H1 (cell line): ENCODE measurements around the gene CPNE4. TPM values are rescaled to one million over a fixed set of nuclear protein-coding genes. Genes with fewer than 3 reads are reported as not detected.
"Not testable (repeated sequence)": the region's sequence is repeated elsewhere in the genome, so short reads cannot be mapped to it uniquely, and the experiment has no call there.

Source experiments
- CTCF ChIA-PET: fragments of 300-600 bp; sonication (Branson Sonifier 250); formaldehyde crosslinking; loops from one replicate; lab custom pipeline; 2021; ENCODE audit not compliant: partially characterized antibody; lab: Charles Lee
- POLR2A ChIA-PET: fragments of 300-600 bp; sonication (Branson Sonifier 250); formaldehyde crosslinking; loops from one replicate; lab custom pipeline; 2021; ENCODE audit warnings: inconsistent platforms; ENCODE audit not compliant: partially characterized antibody; lab: Charles Lee
- DNase-seq, 2 experiments: peaks; one replicate each; pipeline versions ENCODE4 v3.0.0 to v3.0.0-alpha.2; 2010 to 2022; ENCODE audit warnings: low spot score in 2 of 2, low read depth in 1 of 2, mixed read lengths in 1 of 2
- FAIRE-seq: peaks from 2 replicates; lab custom pipeline; 2011; peaks lifted over from hg19 to GRCh38; lab: Jason Lieb, UNC
- H2AFZ ChIP-seq: 2 replicates; pipeline ENCODE4 v1.8.1; 2012; ENCODE audit warnings: low read length, inconsistent platforms
- H2AK5ac ChIP-seq: 2 replicates; pipeline ENCODE4 v1.6.1; 2013; ENCODE audit warnings: low read depth, low read length
- H2BK120ac ChIP-seq: replicated peaks from 2 replicates; pipeline ENCODE3; 2013; ENCODE audit warnings: low read depth, low read length, inconsistent platforms
- H2BK12ac ChIP-seq: 2 replicates; pipeline ENCODE4 v1.6.1; 2013; ENCODE audit warnings: low read depth, low read length
- H2BK15ac ChIP-seq: 2 replicates; pipeline ENCODE4 v1.6.1; 2013; ENCODE audit warnings: low read length
- H2BK20ac ChIP-seq: 2 replicates; pipeline ENCODE4 v1.6.1; 2013; ENCODE audit warnings: low read length
- H2BK5ac ChIP-seq: 2 replicates; pipeline ENCODE4 v1.6.1; 2013; ENCODE audit warnings: low read depth, low read length
- H3K14ac ChIP-seq: 2 replicates; pipeline ENCODE4 v1.6.1; 2013; ENCODE audit warnings: inconsistent platforms; ENCODE audit not compliant: insufficient read length
- H3K18ac ChIP-seq: 2 replicates; pipeline ENCODE4 v1.6.1; 2013; ENCODE audit warnings: low read length; ENCODE audit errors: extremely low read depth
- H3K23ac ChIP-seq: 2 replicates; pipeline ENCODE4 v1.6.1; 2013; ENCODE audit warnings: inconsistent platforms; ENCODE audit not compliant: insufficient read length
- H3K23me2 ChIP-seq: 2 replicates; pipeline ENCODE4 v1.6.1; 2013; ENCODE audit warnings: low read depth, low read length
- H3K27ac ChIP-seq: 2 replicates; pipeline ENCODE4 v1.6.1; 2011; ENCODE audit warnings: low read depth, low read length, inconsistent platforms
- H3K27me3 ChIP-seq, 4 experiments: replicated peaks in 1 of 4; 1 replicate in 1 of 4; 2 replicates in 3 of 4; pipeline versions ENCODE4 v1.6.1 to v1.8.1; 2011 to 2013; ENCODE audit warnings: low read length in 3 of 4, mild to moderate bottlenecking in 3 of 4, inconsistent platforms in 2 of 4, mixed read lengths in 2 of 4, moderate library complexity in 1 of 4; ENCODE audit not compliant: control insufficient read depth in 3 of 4, insufficient read depth in 3 of 4; ENCODE audit errors: extremely low read depth in 1 of 4
- H3K36me3 ChIP-seq, 4 experiments: 2 replicates each; pipeline versions ENCODE4 v1.6.1 to v1.8.1; 2011 to 2013; ENCODE audit warnings: mild to moderate bottlenecking in 4 of 4, low read length in 3 of 4, moderate library complexity in 2 of 4, control low read depth in 1 of 4, inconsistent platforms in 1 of 4; ENCODE audit not compliant: insufficient read depth in 4 of 4, control insufficient read depth in 2 of 4
- H3K4ac ChIP-seq: replicated peaks from 2 replicates; pipeline ENCODE3; 2013; ENCODE audit warnings: low read length, low read depth, mixed read lengths, inconsistent platforms; ENCODE audit not compliant: insufficient read length
- H3K4me1 ChIP-seq, 4 experiments: replicated peaks in 1 of 4; 1 replicate in 1 of 4; 2 replicates in 3 of 4; pipeline versions ENCODE4 v1.6.1 to v1.8.1; 2011 to 2013; ENCODE audit warnings: low read length in 3 of 4, inconsistent platforms in 2 of 4, mixed read lengths in 1 of 4; ENCODE audit not compliant: insufficient read depth in 4 of 4, control insufficient read depth in 3 of 4
- H3K4me2 ChIP-seq, 2 experiments: 2 replicates each; pipeline versions ENCODE4 v1.6.1 to v1.8.1; 2011 to 2013; ENCODE audit warnings: low read depth in 2 of 2, low read length in 2 of 2, control low read depth in 1 of 2, inconsistent platforms in 1 of 2, mild to moderate bottlenecking in 1 of 2; ENCODE audit not compliant: insufficient read depth in 1 of 2
- H3K4me3 ChIP-seq, 4 experiments: fragments of 200-600, 300-600 bp in 1 of 4; sonication (generic), shearing (Covaris generic), sonication (Bioruptor Twin) in 1 of 4; 2 replicates each; pipeline versions ENCODE4 v1.5.1 to v1.8.1; 2011 to 2016; ENCODE audit warnings: low read length in 4 of 4, low read depth in 3 of 4, control low read depth in 2 of 4, inconsistent platforms in 2 of 4, mild to moderate bottlenecking in 2 of 4, mixed read lengths in 1 of 4, moderate library complexity in 1 of 4; ENCODE audit not compliant: insufficient read depth in 2 of 4; ENCODE audit errors: extremely low read depth in 1 of 4
- H3K56ac ChIP-seq: replicated peaks from 2 replicates; pipeline ENCODE3; 2013; ENCODE audit warnings: low read depth, mild to moderate bottlenecking, mixed read lengths, low read length, inconsistent platforms; ENCODE audit not compliant: insufficient read length
- H3K79me1 ChIP-seq: 2 replicates; pipeline ENCODE4 v1.6.1; 2013; ENCODE audit warnings: low read depth, low read length, control low read depth
- H3K79me2 ChIP-seq, 2 experiments: 2 replicates each; pipeline versions ENCODE4 v1.6.1 to v1.8.1; 2012 to 2013; ENCODE audit warnings: low read length in 2 of 2, mild to moderate bottlenecking in 2 of 2, inconsistent platforms in 1 of 2; ENCODE audit not compliant: insufficient read depth in 2 of 2, control insufficient read depth in 1 of 2
- H3K9ac ChIP-seq, 4 experiments: replicated peaks in 1 of 4; 1 replicate in 1 of 4; 2 replicates in 3 of 4; pipeline versions ENCODE4 v1.6.1 to v1.8.1; 2011 to 2013; ENCODE audit warnings: low read depth in 3 of 4, low read length in 3 of 4, control low read depth in 2 of 4, mild to moderate bottlenecking in 2 of 4, moderate library complexity in 2 of 4, inconsistent platforms in 1 of 4; ENCODE audit errors: extremely low read depth in 1 of 4
- H3K9me3 ChIP-seq, 2 experiments: 2 replicates each; pipeline versions ENCODE4 v1.6.1 to v1.8.1; 2012 to 2013; ENCODE audit warnings: mild to moderate bottlenecking in 2 of 2, moderate library complexity in 2 of 2, control low read depth in 1 of 2, inconsistent platforms in 1 of 2, low read depth in 1 of 2, low read length in 1 of 2, mixed read lengths in 1 of 2; ENCODE audit not compliant: insufficient read depth in 2 of 2
- H4K20me1 ChIP-seq, 2 experiments: replicated peaks in 1 of 2; 2 replicates each; pipeline versions ENCODE3 to v1.8.1; 2011 to 2013; ENCODE audit warnings: inconsistent platforms in 2 of 2, low read length in 2 of 2, mild to moderate bottlenecking in 1 of 2; ENCODE audit not compliant: insufficient read depth in 2 of 2, control insufficient read depth in 1 of 2
- H4K5ac ChIP-seq: 2 replicates; pipeline ENCODE4 v1.6.1; 2013; ENCODE audit warnings: low read length, low read depth, mixed read lengths, inconsistent platforms; ENCODE audit not compliant: insufficient read length
- H4K8ac ChIP-seq: 2 replicates; pipeline ENCODE4 v1.8.0; 2013; ENCODE audit warnings: mild to moderate bottlenecking, moderate library complexity, low read length, inconsistent platforms; ENCODE audit not compliant: insufficient read depth; ENCODE audit errors: extremely low read depth
- H4K91ac ChIP-seq: replicated peaks from 2 replicates; pipeline ENCODE3; 2013; ENCODE audit warnings: low read length, mixed read lengths, inconsistent platforms; ENCODE audit not compliant: insufficient read length
- WGBS, 2 experiments: shearing (Covaris generic) in 1 of 2; methylation state at CpG; one replicate each; pipeline versions ENCODE4 v1.1.6 to v1.1.7; 2013 to 2015; ENCODE audit warnings: low lambda C conversion rate in 2 of 2, mixed read lengths in 2 of 2, inconsistent platforms in 1 of 2, low coverage in 1 of 2, missing lambda C conversion rate in 1 of 2; ENCODE audit not compliant: insufficient replicate concordance in 2 of 2, insufficient coverage in 1 of 2, insufficient read length in 1 of 2; ENCODE audit errors: extremely low coverage in 1 of 2, missing lambda C conversion rate in 1 of 2; 5-methylcytosine and 5-hydroxymethylcytosine counted together
- polyA plus RNA-seq, 7 experiments: library from polyadenylated mRNA; depleted of rRNA in 3 of 7; stranded (reverse) in 5 of 7; unstranded in 2 of 7; fragments of >200 nt in 5 of 7; fragments of 200-250 nt in 2 of 7; gene quantifications; 1 replicate in 5 of 7; 2 replicates in 1 of 7; 4 replicates in 1 of 7; pipeline versions ENCODE4 v1.2.1 to v1.2.3, GENCODE V29; 2011 to 2013; ENCODE audit warnings: missing spikeins in 2 of 7, mixed read lengths in 2 of 7
- total RNA-seq: library from RNA; stranded (reverse); fragmentation: NEBNext Ultra II Directional; extraction: Animal tissue kit (Norgen Biotek cat#: 25700); gene quantifications from 2 replicates; pipeline ENCODE4 v1.2.1, GENCODE V29; 2021

Gene CPNE4
- total and polyA plus RNA-seq, 2 of the 8 experiments (the other 6 are each of a cell fraction or from before 2014, with no cell fraction given), result 0.82 to 3.8 TPM

DNA sequence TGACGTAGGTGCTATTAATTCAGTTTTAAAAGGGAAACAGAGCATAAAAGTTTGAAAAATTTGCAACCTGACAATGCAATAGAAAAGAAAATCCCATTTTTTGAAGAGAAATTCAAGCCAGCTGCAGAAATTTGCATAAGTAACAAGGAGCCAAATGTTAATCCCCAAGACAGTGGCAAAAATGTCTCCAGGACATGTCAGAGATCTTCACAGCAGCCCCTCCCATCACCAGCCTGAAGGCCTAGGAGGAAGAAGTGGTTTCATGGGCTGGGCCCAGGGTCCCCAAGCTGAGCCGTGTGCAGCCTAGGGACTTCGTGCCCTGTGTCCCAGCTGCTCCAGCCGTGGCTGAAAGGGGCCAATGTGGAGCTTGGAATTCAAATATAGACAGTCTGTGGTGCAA lies 148.9 kb downstream of the CPNE4 start:
- H2BK20ac ChIP-seq, H2AFZ ChIP-seq, H4K5ac ChIP-seq, H3K9me3 ChIP-seq, H4K91ac ChIP-seq, H3K27ac ChIP-seq, H3K27me3 ChIP-seq, H3K4me2 ChIP-seq, H3K4me3 ChIP-seq, H3K4me1 ChIP-seq, H3K23ac ChIP-seq, H3K23me2 ChIP-seq, FAIRE-seq, H4K8ac ChIP-seq, H2BK5ac ChIP-seq, H3K56ac ChIP-seq, CTCF ChIA-PET, H2BK12ac ChIP-seq, DNase-seq, H3K79me2 ChIP-seq, H2BK15ac ChIP-seq, H3K18ac ChIP-seq, H3K36me3 ChIP-seq, POLR2A ChIA-PET, H2BK120ac ChIP-seq, H4K20me1 ChIP-seq, H3K9ac ChIP-seq, H3K14ac ChIP-seq, H3K4ac ChIP-seq, H3K79me1 ChIP-seq, H2AK5ac ChIP-seq: not testable (repeated sequence)
- WGBS, 2 experiments, result 96% methylated on average over 3 of the region's 4 CpGs; no CpG with 5 or more reads in 1 of the 2 experiments
